Measurements from ENCODE around the gene HOXA1. TPM values are rescaled to one million over a fixed set of nuclear protein-coding genes. Genes with fewer than 3 reads are reported as not detected.
A peak's percentile ranks its signal among the peaks of the same experiment; 100 is the strongest.

The HOXA1 gene
- total and polyA plus RNA-seq, 2 of the 8 experiments (the other 6 are each of a cell fraction or from before 2014, with no cell fraction given): not detected

DNA sequence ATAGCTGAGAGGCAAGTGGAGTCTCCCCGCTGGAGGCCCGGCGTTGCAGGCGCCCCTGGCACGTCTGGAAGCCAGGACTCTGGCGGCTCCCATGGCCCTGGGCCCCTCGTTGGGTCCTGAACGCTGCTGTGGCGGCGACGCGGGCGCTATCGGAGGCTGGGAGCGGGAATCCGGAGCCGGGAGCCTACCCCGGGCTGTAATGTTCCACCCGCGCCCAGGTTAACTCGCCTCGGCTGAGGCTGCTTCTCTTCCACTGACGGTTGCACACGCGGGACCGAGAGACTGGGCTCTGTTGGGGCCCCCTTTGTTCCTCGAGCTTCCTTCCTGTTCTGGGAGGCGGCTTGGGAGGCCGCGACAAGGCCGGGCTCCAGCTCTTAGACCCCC lies 49.0 kb upstream of the HOXA1 start:
- Histone ChIP-seq H3K79me1 (ENCODE audit: low read depth, low read length) (no peaks in the 10 kb centered on the region), H2AFZ (ENCODE audit: low read length) (no peak overlapping the region), H2BK120ac (replicated peaks; ENCODE audit: low read depth, low read length) (no peak overlapping the region), H2BK12ac (ENCODE audit: low read depth, low read length) (no peak overlapping the region), H3K9me3 (ENCODE audit: insufficient read depth in 2 of 2, low read depth in 1 of 2, low read length in 1 of 2) (peaks cover 0 to 3% of the 10 kb centered on the region in 2 experiments; a peak in 1 of 4 replicates), H2AK5ac (ENCODE audit: low read depth, low read length) (no peak overlapping the region), H4K8ac (ENCODE audit: extremely low read depth, insufficient read depth, low read length) (peak overlapping the region; percentile 9; the same call in 1 of the 2 replicates), H3K27ac (ENCODE audit: low read depth, low read length) (no peak overlapping the region), H3K18ac (ENCODE audit: extremely low read depth, low read length) (no peak overlapping the region), H3K4me1 (replicated peaks in 1 of 4; ENCODE audit: control insufficient read depth in 3 of 4, insufficient read depth in 4 of 4, low read length in 3 of 4) (peaks cover 0 to 9% (median 5%) of the 10 kb centered on the region in 4 experiments; a peak in 5 of 7 replicates), H4K20me1 (replicated peaks in 1 of 2; ENCODE audit: control insufficient read depth in 1 of 2, insufficient read depth in 2 of 2, low read length in 2 of 2) (peaks cover 26 to 31% of the 10 kb centered on the region in 2 experiments), H3K9ac (replicated peaks in 1 of 4; ENCODE audit: extremely low read depth in 1 of 4, low read depth in 3 of 4, low read length in 3 of 4) (no peak overlapping the region), H3K56ac (replicated peaks; ENCODE audit: insufficient read length, low read depth, low read length) (no peak overlapping the region), H3K27me3 (replicated peaks in 1 of 4; ENCODE audit: control insufficient read depth in 3 of 4, extremely low read depth in 1 of 4, insufficient read depth in 3 of 4, low read length in 3 of 4) (peaks cover 96 to 100% (median 99%) of the 10 kb centered on the region in 4 experiments), H4K5ac (ENCODE audit: insufficient read length, low read depth, low read length) (no peak overlapping the region), H3K4ac (replicated peaks; ENCODE audit: insufficient read length, low read depth, low read length) (no peak overlapping the region), H2BK20ac (ENCODE audit: low read length) (no peak overlapping the region), H3K36me3 (ENCODE audit: control insufficient read depth in 2 of 4, insufficient read depth in 4 of 4, low read length in 3 of 4) (peaks cover 0 to 6% (median 0%) of the 10 kb centered on the region in 4 experiments; a peak in 1 of 8 replicates), H3K4me3 (ENCODE audit: extremely low read depth in 1 of 4, insufficient read depth in 2 of 4, low read depth in 3 of 4, low read length in 4 of 4) (no peak overlapping the region), H2BK5ac (ENCODE audit: low read depth, low read length) (no peak overlapping the region), H2BK15ac (ENCODE audit: low read length) (no peak overlapping the region), H3K4me2 (ENCODE audit: insufficient read depth in 1 of 2, low read depth in 2 of 2, low read length in 2 of 2) (no peak overlapping the region), H3K79me2 (ENCODE audit: control insufficient read depth in 1 of 2, insufficient read depth in 2 of 2, low read length in 2 of 2) (no peaks in the 10 kb centered on the region), H3K23ac (ENCODE audit: insufficient read length) (no peak overlapping the region), H4K91ac (replicated peaks; ENCODE audit: insufficient read length, low read length) (no peak overlapping the region), H3K23me2 (ENCODE audit: low read depth, low read length) (peaks cover 9% of the 10 kb centered on the region), H3K14ac (ENCODE audit: insufficient read length) (no peak overlapping the region)
- FAIRE-seq (no peak), DNase-seq (ENCODE audit: low read depth in 1 of 2, low spot score in 2 of 2) (peak in 1 of 2 experiments; percentile 56)
- ChIA-PET CTCF (ENCODE audit: partially characterized antibody) (interaction anchor here (0.7 to 12.5 kb wide), 26 partner anchors 9 to 1247 kb away, joined by 3 to 123 read pairs (median 12); partner anchors contain the start of genes HOXA1, HOXA10, HOXA3 and HOXA4), POLR2A (ENCODE audit: partially characterized antibody) (no interaction called here)
- TF ChIP-seq MAFK (IDR thresholded peaks at IDR 0.05; ENCODE audit: low read depth, low read length) (no peak), PHF8 (conservative IDR thresholded peaks at IDR 0.05; ENCODE audit: low read depth, low read length) (no peak), RFX5 (IDR thresholded peaks at IDR 0.05; ENCODE audit: borderline replicate concordance, low read depth, low read length) (no peak), BRCA1 (IDR thresholded peaks at IDR 0.05; ENCODE audit: low read depth, low read length) (no peak), RNF2 (IDR thresholded peaks at IDR 0.05; ENCODE audit: borderline replicate concordance, low read depth, low read length, missing control alignments, poor library complexity, severe bottlenecking) (no peak), ASH2L (IDR thresholded peaks at IDR 0.05; ENCODE audit: low read length) (no peak), CTBP2 (IDR thresholded peaks at IDR 0.05; ENCODE audit: borderline replicate concordance, insufficient read depth, insufficient read length, low read length) (no peak), JUN (IDR thresholded peaks at IDR 0.05; ENCODE audit: low read depth, low read length) (no peak), CHD1 (IDR thresholded peaks at IDR 0.05; ENCODE audit: low read depth, low read length) (no peak), POU5F1 (IDR thresholded peaks at IDR 0.05; ENCODE audit: low read depth, low read length) (no peak), YY1 (IDR thresholded peaks at IDR 0.05; ENCODE audit: low read depth, low read length) (no peak), POLR2AphosphoS5 (IDR thresholded peaks at IDR 0.05; ENCODE audit: low read depth, low read length) (no peak)
- TF ChIP-seq, protein P1, sequence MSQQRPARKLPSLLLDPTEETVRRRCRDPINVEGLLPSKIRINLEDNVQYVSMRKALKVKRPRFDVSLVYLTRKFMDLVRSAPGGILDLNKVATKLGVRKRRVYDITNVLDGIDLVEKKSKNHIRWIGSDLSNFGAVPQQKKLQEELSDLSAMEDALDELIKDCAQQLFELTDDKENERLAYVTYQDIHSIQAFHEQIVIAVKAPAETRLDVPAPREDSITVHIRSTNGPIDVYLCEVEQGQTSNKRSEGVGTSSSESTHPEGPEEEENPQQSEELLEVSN (IDR thresholded peaks at IDR 0.05): no peak
- WGBS, 2 experiments (ENCODE audit: extremely low coverage in 1 of 2, insufficient coverage in 1 of 2, insufficient read length in 1 of 2, insufficient replicate concordance in 2 of 2, low coverage in 1 of 2, low lambda C conversion rate in 2 of 2, missing lambda C conversion rate in 1 of 2): 17% methylated on average over 30 of the region's 31 CpGs; no CpG with 5 or more reads in 1 of the 2 experiments
